Tongue (tissue), 2 donors: ENCODE results near the gene LRFN3. TPM values are rescaled to one million over a fixed set of nuclear protein-coding genes. Genes with fewer than 3 reads are reported as not detected.
"Not testable (repeated sequence)": the region's sequence is repeated elsewhere in the genome, so short reads cannot be mapped to it uniquely, and the experiment has no call there.

Source experiments
- DNase-seq: peaks from one replicate; pipeline ENCODE4 v3.0.0-alpha.2; 2015
- total RNA-seq: library from RNA; depleted of rRNA; stranded (reverse); fragments of >200 nt; gene quantifications from one replicate; pipeline ENCODE4 v1.2.3, GENCODE V29; 2014

Gene LRFN3
- total RNA-seq, 1 donor from 2014 or later = 3.0 TPM

DNA sequence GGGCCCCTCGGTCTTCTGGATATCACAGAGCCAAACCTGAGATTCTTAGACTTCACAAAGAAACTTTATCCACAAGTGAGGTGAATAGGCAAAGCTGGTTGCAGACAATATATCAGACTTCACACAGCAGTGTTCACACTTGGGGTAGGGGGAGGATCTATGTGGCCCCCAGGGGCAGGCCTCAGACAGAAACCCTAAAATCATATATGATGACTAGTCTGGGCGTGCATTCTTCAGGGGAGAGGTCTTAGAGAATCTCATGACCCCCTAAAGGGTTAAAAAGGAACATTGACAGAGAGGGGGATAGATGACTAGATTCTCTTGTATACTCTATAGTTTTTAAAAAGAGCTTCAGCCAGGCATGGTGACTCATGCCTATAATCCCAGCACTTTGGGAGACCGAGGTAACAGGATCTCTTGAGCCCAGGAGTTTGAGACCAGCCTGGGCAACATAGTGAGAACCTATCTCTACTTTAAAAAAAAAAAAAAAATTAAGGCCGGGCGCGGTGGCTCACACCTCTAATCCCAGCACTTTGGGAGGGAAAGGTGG is 30.9 kb upstream of the LRFN3 start:
- DNase-seq = no peak

DNA sequence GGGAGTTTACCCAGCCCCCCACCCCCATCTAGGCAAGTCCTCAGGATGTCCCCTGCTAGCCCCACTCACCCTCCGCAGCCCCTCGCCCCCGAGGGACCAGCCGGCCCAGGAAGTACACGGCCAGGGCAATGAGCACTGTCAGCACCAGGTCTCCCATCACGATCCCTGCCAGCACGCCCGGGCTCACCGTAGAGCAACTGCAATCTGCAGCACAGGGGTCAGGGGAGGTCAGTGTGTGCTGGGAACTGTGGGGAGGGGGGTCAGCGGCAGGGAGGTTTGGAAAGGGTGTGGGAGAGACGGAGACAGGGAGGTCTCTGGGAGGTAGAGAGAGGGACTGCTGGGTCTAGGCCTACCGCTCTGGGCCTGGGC is 28.8 kb upstream of the LRFN3 start:
- DNase-seq = no peak

DNA sequence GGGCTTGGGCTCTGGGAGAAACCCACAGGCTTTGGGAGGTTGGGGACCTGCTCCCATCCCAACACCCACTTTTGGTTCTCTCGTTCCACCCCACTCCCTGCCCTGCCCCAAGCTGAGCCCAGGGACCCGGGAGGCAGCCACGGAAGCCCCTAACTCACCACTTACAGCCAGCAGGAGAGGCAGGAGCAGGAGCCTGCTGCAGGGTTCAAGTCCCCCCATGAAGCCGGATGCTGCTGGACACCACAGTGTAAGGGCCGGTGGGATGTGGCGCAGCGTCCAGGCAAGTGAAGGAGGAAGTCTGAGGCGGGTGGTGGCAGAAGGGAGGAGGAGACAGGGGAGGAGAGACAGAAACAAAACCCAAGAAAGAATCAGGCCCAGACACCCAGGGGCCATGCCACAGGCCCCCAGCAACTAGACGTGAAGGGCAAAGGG is 28.1 kb upstream of the LRFN3 start, which contains the start of gene TYROBP:
TYROBP (minus strand) TSS at position 286 of the 432 bp plus-strand sequence; CDS start at position 219, 67 bp downstream.
- DNase-seq = no peak

DNA sequence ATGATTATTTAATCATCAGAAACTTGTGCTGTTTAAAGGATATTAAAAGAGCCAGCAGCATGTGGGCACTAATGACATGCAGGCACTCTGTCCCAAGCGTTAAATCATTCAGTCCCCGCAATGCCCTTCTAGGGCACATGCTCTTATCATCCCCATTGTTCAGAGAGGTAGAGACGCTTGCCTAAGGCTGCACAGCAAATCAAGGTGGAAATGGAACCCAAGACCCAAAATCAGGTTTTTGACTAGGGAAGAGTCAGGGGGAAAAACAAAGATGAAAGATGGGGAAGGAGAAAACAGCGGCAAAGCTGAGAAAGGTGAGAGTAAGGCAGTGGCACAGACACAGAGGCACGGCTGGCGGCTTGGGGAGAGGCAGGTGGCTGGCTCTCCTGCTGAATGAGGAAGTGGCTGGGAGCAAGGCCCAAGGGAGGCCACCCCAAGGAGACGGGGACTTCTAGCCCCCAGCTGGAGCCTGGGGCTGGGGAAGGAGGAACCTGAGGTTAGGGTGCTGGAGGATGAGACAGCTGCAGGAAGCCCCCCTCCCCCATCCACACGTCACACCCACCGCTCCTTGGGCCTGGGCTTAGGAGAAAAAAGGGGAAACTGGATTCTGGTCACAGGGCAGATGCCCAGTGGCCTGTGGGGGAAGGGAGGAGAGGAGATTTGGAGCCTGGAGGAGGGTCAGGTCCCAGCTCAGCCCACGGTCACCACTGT is 27.0 kb upstream of the LRFN3 start:
- peak; percentile 29 for DNase-seq

DNA sequence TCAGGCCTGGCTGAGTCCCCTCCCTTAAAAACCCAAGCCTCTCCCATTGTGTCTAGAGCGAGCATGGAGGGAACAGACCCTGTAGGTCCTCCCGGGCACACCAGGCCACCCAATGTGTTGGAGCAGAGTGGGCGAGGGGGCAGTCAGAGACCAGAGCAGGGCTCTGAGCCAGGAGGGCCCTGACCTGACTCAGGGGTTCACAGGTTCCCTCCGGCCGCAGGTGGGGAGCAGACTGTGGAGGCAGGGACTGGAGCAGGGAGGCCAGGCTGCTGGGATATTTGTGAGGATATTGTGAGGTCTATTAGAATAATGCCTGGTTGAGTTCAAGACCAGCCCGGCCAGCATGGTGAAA is 26.5 kb upstream of the LRFN3 start:
- DNase-seq = no peak

DNA sequence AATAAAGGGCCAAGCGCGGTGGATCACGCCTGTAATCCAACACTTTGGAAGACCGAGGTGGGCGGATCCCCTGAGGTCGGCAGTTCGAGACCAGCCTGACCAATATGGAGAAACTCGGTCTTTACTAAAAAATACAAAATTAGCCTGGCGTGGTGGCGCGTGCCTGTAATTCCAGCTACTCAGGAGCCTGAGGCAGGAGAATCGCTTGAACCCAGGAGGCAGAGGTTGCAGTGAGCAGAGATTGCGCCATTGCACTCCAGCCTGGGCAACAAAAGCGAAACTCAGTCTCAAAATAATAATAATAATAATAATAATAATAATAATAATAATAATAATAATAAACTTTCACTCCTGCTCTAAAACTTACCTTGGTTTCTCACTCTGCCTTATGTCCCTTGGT is 25.8 kb upstream of the LRFN3 start:
- not testable (repeated sequence) for DNase-seq

DNA sequence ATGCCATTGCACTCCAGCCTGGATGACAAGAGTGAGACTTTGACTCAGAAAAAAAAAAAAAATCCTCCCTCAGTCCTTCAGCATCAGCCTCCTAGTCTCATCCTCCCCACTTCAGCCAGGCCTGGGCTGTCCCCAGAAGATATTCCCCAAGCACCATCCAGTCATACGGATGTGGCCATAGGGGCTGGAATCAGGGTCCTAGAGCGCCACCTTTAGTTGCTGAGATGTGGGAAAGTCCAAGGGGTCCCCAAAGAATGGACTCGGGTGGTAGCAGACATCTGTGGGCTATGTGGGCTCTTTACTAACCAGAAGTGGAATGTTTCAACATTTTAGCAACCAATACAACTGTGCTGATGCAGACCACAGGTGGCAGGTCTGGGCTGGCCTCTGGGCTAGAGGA is 25.0 kb upstream of the LRFN3 start:
- no peak for DNase-seq

DNA sequence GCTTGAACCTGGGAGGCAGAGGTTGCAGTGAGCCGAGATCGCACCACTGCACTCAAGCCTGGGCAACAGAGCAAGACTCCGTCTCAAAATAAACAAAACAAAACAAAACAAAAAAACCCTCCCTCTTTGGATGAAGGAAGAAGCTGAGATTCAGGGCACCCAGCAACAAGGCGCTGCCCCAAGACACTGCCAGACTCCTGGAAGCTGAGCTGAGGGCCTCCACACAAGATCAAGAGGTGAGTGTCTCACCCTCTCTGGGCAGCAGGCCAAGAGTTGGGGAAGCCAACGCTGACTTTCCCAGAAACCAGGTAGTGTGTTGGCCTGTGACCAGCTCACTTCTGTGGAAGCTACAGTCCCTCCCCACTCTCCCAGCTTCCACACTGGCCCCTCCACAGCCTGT is 24.4 kb upstream of the LRFN3 start:
- no peak for DNase-seq

DNA sequence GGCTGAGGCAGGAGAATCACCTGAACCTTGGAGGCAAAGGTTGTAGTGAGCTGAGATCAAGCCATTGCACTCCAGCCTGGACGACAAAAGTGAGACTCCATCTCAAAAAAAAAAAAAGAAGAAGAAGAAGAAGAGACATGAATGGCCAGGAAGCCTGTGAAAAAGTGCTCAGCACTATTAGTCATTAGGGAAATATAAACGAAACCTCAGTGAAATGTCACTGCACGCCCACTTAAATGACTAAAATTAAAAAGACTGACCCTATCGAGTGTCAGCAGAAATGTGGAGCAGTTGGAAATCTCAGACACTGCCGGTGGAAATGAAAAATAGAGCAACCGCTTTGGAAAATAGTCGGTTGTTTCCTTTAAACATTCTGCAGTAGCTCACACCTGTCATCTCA is 22.6 kb upstream of the LRFN3 start:
- DNase-seq = no peak

DNA sequence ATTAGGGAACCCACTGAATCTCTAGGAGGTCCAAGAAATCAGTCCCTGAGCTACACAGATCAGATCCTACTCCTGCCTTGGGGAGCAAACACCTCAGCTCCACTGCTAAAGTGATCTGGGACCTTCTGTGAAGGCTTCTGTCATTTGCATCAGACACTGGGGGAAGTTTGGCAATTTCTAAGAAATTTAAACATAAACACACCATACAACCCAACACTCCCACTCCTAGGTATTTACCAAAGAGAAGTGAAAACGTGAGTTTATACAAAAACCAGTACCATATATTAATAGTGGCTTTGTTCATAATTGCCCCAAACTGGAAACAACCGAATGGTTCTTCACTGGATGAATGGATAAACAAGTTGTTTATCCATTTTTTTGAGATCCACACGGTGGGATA is 20.7 kb upstream of the LRFN3 start:
- DNase-seq = no peak

DNA sequence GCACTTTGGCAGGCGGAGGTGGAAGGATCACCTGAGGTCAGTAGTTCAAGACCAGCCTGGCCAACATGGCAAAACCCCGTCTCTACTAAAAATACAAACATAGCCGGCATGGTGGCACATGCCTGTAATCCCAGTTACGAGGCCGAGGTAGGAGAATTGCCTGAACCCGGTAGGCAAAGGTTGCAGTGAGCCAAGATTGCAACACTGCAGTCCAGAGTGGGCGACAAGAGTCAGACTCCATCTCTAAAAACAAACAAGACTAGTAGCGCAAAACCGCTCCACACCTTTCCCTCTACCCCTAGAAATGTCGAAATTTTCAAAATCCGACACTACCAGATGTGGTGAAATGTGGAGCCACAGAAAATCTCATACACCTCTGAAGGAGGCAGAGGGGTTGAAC is 16.9 kb upstream of the LRFN3 start:
- no peak for DNase-seq

DNA sequence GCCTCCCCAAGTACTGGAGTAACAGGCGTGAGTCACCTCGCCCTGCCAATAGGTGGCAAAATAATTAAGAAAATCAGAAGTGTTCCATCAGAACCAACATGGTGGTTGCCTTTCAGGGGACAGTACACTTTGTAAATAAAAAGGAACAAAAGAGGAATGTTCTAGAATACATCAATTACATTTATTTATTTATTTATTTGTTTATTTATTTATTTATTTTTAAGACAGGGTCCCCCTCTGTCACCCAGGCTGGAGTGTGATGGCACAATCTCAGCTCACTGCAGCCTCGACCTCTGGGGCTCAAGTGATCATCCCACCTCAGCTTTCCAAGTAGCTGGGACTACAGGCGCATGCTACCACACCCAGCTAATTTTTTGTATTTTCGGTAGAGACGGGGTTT is 15.2 kb upstream of the LRFN3 start:
- no peak for DNase-seq

DNA sequence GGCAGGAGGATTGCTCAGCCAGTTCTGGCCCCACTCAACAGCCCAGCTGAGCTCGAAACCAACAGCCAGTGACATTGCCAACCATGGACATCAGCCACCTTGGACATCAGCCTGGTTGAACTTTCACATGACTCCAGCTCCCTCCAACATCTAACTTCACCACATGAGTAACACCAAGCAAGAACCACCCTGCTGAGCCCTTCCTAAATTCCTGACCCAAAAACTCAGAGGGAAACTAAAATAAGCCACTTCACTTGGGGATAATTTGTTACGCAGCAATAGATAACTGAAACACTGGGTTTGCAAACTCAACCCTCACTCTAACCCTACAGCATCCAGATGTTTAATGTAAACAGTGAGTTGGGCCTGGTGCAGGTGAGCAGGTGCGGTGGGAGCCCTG is 10.7 kb upstream of the LRFN3 start:
- no peak for DNase-seq

DNA sequence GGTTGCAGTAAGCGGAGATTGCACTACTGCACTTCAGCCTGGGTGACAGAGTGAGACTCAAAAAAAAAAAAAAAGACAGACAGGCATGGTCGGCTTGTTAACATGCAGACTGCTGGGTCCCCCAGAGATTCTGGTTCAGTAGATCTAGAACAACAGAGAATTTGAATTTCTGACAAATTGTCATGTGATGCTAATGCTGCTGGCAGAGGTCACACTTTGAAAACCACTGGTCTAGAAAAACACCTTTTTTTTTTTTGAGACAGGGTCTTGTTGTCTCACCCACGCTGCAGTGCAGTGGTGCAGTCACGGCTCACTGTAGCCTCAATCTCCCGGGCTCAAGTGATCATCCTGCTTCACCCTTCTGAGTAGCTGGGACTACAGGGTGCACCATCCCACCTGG is 7.7 kb upstream of the LRFN3 start:
- no peak for DNase-seq

DNA sequence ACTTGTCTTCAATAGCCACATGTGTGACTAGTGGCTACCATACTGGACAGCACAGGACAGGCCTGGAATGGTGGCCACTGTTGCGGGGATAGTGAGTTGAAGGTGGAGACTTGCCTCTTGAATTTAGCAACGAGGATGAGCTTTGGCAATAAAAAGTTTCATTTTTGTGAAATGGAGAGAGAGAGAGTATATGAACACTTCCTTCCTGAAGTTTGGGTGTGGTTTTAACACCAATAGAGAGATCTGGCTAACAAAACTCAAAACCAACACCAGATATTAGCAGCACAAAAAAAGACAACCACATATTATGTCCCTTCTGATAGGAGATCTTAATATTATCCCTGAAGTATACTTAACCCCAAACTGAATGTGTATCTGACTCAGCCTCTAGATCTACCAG is 6.3 kb upstream of the LRFN3 start:
- DNase-seq = no peak

DNA sequence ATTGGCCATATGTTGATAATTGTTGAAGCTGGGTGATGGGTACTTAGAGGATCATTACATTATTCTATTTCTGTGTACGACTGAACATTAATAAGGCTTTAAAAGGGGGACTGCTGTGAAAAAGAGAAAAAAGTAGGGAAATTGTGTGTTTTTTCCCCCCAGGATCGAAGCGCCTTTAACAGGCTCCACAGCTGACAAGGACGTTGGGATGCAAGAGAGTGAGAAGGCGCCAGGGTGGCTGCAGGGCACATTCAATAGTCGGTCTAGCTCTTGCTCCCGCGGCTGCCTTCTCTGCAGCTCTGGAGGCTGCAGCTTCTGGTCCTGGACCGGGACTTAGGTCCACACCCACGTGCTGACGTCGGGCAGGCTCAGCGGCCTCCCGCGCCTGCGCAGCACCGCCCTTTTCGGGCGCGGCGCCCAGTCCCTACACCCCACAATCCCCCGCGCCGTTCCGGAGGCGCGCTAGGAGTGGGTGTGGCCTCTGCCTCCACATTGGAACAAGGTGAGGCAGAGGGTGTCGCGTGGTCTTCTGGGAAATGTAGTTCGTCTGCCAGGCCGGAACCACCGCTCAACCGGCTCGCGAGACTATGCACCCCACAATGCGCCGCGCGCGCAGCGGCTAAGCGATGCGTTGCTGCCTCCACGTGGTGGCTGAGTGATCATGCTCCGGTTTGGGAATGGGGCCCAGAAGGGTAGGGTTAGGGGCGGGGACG is 4.9 kb upstream of the LRFN3 start:
- DNase-seq = peak; percentile 100

DNA sequence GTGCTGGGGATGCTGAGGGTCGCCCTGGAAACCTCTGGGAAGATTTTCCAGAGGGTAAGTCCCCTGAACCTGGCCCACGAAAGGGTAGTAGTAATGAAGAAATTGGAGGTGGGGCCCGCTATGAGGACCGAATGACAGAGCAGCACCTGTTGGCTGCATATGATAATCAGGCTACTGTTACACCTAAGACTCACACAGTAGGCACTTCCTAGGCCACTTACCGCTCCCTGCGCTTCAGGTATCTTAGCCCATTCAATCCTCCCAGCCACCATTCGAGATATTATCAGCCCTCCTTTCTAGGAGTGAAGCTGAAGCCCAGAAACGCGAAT is 4.3 kb upstream of the LRFN3 start:
- DNase-seq = no peak

DNA sequence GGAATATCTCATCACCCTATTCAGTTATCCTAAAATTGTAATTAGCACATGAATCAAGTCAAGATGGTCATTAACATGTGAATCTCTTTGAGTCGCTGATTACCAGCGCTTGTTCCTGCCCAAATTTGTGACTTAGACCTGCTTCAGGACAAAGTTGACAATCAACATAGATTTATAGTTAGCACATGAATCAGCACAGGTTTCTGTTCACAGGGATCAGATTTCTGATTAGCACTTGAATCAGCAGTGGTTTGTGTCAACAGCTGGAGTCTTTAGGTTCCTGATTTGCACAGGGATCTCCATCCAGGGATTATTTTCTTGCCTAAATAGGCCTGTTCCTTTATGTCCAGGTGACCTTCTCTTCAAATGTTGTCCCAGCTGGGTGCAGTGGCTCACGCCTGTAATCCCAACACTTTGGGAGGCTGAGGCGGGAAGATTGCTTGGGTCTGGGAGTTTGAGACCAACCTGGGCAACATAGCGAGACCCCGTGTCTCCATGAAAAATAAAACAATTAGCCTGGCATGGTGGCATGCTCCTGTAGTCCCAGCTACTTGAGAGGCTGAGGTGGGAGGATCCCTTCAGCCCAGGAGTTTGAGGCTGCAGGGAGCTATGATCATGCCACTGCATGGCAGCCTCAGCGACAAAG is 3.8 kb upstream of the LRFN3 start:
- DNase-seq = no peak

DNA sequence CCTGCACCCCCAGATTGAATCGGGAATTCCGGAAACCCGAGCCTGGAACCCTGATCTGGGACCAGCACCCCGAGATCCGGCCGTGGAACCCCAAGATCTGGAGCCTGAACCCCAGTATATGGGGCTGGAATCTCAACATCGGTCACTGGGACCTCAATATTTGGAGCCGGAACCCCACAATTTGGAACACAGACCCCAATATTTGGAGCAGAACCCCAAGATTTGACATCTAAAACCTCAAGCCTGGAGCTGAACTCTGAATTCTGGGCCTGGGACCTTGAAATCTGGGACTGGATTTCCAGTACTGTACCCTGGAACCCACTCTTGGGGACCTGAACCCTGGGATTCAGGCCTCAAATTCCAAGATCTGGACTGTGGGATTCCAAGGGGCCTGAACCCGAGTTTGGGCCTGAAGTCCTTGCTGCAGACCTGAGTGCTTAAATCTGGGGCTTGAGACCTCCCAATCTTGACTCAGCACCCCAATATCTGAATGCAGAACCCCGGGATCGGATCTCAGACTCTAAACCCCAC is 629 bp downstream of the LRFN3 start:
- DNase-seq = no peak

DNA sequence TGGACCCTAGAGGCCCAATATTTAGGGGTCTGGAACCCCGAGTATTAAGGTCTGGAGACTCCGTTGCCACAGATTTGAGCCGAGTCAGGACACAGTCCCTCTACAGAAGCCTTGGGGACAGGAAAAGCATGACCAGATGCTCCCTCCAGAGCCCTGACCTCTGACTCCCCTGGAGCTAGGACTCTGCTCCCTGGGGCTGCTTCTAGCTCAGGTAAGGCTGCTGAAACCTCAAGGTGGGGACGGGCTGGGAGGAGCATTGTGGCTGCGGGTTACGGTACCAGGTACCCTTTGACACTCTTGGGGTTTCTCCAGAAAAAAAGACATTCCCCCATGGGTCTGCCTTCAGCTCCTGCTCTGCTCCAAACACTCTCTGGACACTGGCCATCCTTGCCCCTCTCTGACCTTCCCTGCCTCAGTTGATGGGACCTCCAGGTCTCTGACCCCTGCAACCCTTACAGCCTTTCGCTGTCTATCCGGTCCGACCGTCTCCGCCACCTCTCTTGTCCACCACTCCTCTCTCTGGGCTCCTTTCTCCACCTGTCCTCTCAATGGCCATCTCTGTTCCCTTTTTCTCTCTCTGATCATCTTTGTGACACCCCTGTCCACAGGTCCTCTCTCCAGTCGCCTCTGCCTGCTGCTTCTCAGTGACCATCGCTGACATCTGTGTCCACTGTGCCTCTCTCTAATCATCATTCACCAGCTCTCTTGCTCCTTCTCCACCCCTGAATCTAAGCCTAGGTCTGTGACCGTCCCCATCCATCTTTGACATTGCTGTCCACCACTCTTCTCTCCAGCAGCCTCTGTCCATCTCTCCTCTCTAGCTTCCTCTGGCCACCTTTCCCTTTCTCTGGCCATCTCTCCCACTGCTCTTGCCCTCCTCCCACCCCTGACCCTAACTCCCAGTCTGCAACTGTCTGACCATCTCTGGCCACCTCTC is 1.4 kb downstream of the LRFN3 start:
- DNase-seq = no peak

DNA sequence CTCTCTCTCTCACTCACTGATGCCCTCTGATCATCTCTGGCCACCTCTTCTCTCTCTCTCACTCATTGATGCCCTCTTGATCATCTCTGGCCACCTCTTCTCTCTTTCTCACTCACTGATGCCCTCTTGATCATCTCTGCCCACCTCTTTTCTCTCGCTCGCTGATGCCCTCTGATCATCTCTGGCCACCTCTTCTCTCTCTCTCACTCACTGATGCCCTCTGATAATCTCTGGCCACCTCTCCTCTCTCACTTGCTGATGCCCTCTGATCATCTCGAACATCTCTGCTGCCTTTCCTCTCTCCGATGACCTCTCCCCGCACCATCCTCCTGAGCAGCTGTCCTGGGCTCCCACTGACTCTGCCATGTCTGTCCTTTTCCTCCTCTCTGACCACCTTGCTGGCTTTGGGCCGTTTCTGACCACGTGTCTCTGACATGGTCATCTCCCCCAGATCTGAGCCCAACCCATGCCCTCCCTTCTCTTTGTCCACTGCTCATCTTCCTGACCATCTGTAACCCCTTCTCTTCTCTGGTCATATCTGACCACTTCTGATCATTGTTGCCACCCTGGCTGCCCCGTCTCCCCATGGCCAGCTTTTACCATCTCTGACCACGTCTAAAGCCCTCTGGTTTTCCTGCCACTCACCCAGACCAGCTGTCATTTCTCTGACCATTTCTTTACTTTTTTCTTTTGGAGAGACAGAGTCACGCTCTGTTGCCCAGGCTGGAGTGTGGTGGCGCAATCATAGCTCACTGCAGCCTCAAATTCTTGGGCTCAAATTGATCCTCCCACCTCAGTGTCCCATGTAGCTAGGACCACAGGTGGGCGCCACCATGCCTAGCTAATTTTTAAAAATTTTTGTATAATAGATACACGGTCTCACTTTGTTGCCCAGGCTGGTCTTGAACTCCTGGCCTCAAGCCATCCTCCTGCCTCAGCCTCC is 2.4 kb downstream of the LRFN3 start:
- no peak for DNase-seq
